Panc1 (cell line): Measurements from ENCODE around the gene PHACTR2. TPM values are rescaled to one million over a fixed set of nuclear protein-coding genes. Genes with fewer than 3 reads are reported as not detected.

Source experiments
- ATAC-seq: fragments of 200-7000 bp; cut with Tn5 transposase; 2 replicates; pipeline ENCODE4 v1.9.1; 2020; ENCODE audit warnings: mild to moderate bottlenecking, moderate library complexity
- BruUV-seq: library from RNA; stranded (reverse); fragments of 400-500 nt; replicated peaks from 2 replicates; lab custom pipeline; 2021; lab: Mats Ljungman, UMichigan
- CTCF ChIA-PET: fragments of 300-600 bp; sonication (Branson Sonifier 250); formaldehyde crosslinking; loops from one replicate; lab custom pipeline; 2022; ENCODE audit warnings: antibody characterized with exemption; lab: Charles Lee
- POLR2A ChIA-PET: fragments of 300-600 bp; sonication (Branson Sonifier 250); formaldehyde crosslinking; loops from one replicate; lab custom pipeline; 2022; ENCODE audit warnings: antibody characterized with exemption; lab: Charles Lee
- DNase-seq: peaks from one replicate; pipeline ENCODE4 v3.0.0-alpha.2; 2010; ENCODE audit warnings: low read depth, low spot score
- H3K27ac ChIP-seq: 2 replicates; pipeline ENCODE4 v1.5.1; 2011; ENCODE audit warnings: mild to moderate bottlenecking, low read length, inconsistent platforms
- H3K27me3 ChIP-seq: fragments of 200-500 bp; sonication (Bioruptor generic); 2 replicates; pipeline ENCODE4 v1.6.0; 2014; ENCODE audit warnings: low read length, inconsistent platforms; ENCODE audit not compliant: control insufficient read depth, insufficient read depth
- H3K36me3 ChIP-seq: fragments of 200-500 bp; sonication (Bioruptor generic); 2 replicates; pipeline ENCODE4 v1.5.1; 2014; ENCODE audit warnings: inconsistent platforms, mild to moderate bottlenecking, low read length, moderate library complexity; ENCODE audit not compliant: control insufficient read depth, insufficient read depth
- H3K4me1 ChIP-seq: 2 replicates; pipeline ENCODE4 v1.5.1; 2011; ENCODE audit warnings: inconsistent platforms, mild to moderate bottlenecking, low read length, moderate library complexity; ENCODE audit not compliant: control insufficient read depth, insufficient read depth
- H3K4me3 ChIP-seq, 2 experiments: 2 replicates each; pipeline ENCODE4 v1.5.1; 2011 to 2012; ENCODE audit warnings: low read depth in 2 of 2, low read length in 2 of 2, mild to moderate bottlenecking in 2 of 2, inconsistent platforms in 1 of 2, moderate library complexity in 1 of 2
- H3K9me3 ChIP-seq: fragments of 200-500 bp; sonication (Bioruptor generic); 2 replicates; pipeline ENCODE4 v1.5.1; 2014; ENCODE audit warnings: low read depth, mild to moderate bottlenecking, inconsistent platforms, low read length, moderate library complexity; ENCODE audit not compliant: control insufficient read depth, insufficient read depth
- POLR2AphosphoS5 ChIP-seq: IDR thresholded peaks from 2 replicates; pipeline ENCODE4 v1.6.1; 2012; ENCODE audit warnings: mild to moderate bottlenecking, low read depth, low read length, moderate library complexity
- SIN3A ChIP-seq: IDR thresholded peaks from 2 replicates; pipeline ENCODE4 v1.6.1; 2012; ENCODE audit warnings: low read depth, mild to moderate bottlenecking, low read length, moderate library complexity, borderline replicate concordance; ENCODE audit not compliant: insufficient read depth
- TCF7L2 ChIP-seq: IDR thresholded peaks from 2 replicates; pipeline ENCODE4 v1.6.1; 2011; ENCODE audit warnings: mild to moderate bottlenecking, low read depth, low read length, inconsistent platforms
- in situ Hi-C: cut with HindIII; loops from 2 replicates; pipeline ENCODE4 v1.10.0; 2016; ENCODE audit warnings: low sequenced_read_pairs, low pct_unique_long_range_greater_than_20kb
- intact Hi-C: fragments of 100-400 bp; cut with micrococcal nuclease; formaldehyde crosslinking; loops from one replicate; pipeline ENCODE4 v1.10.0; 2022; ENCODE audit not compliant: unreplicated experiment
- total RNA-seq: library from RNA; stranded (reverse); gene quantifications from one replicate; pipeline ENCODE4 v1.2.1, GENCODE V29; 2021; ENCODE audit not compliant: unreplicated experiment
- TF ChIP-seq, protein P1 (sequence below), 2 experiments: IDR thresholded peaks; 2 replicates each; pipeline ENCODE4 v1.6.1; 2011 to 2012; ENCODE audit warnings: low read depth in 2 of 2, control low read depth in 1 of 2, low read length in 1 of 2, mild to moderate bottlenecking in 1 of 2, moderate library complexity in 1 of 2; ENCODE audit not compliant: insufficient read depth in 1 of 2
- TF ChIP-seq, protein P2 (sequence below): fragments of 450-650 bp; IDR thresholded peaks from 2 replicates; pipeline ENCODE4 v1.5.1; 2017; ENCODE audit warnings: mild to moderate bottlenecking

The PHACTR2 gene
- total RNA-seq, 1 experiment from 2014 or later: 59.9 TPM

DNA sequence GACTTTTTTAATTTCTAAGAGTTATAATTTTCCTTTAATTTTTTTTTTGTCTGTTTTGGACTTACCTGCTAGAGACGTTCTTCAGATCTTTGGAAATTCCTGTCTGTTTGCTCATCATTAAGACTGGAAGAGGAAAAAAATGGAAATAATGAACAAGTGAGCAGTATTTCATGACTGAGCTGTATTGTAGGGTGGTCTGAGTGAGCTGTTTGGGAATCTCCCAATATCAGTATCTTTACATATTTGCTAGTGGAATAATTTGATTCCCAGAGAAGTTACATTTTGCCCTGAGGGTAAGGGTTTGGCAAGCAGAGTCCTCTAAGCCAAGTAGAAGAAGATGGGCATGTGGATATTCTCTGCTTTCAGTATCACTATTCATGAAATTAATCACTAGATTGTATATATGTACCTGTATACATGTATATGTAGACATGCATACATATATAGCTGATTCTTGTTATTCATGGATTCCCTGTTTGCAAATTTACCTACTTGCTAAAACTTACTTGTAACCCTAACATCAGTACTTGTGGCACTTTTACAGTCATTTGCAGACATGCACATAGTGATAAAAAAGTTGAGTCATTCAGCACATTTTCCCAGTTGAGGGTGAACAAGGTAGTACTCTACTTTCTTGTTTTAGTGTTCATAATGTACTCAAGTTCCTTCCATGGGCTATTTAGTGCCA, 200.0 kb downstream of the PHACTR2 start:
- no peaks in the 10 kb centered on the region for H3K36me3 ChIP-seq

GRCh38 chr6:143878272-143878760, 200.6 kb downstream of the PHACTR2 start:
- in situ Hi-C loops (no loop called here), intact Hi-C loops (no loop called here)
- TF ChIP-seq, protein P1, sequence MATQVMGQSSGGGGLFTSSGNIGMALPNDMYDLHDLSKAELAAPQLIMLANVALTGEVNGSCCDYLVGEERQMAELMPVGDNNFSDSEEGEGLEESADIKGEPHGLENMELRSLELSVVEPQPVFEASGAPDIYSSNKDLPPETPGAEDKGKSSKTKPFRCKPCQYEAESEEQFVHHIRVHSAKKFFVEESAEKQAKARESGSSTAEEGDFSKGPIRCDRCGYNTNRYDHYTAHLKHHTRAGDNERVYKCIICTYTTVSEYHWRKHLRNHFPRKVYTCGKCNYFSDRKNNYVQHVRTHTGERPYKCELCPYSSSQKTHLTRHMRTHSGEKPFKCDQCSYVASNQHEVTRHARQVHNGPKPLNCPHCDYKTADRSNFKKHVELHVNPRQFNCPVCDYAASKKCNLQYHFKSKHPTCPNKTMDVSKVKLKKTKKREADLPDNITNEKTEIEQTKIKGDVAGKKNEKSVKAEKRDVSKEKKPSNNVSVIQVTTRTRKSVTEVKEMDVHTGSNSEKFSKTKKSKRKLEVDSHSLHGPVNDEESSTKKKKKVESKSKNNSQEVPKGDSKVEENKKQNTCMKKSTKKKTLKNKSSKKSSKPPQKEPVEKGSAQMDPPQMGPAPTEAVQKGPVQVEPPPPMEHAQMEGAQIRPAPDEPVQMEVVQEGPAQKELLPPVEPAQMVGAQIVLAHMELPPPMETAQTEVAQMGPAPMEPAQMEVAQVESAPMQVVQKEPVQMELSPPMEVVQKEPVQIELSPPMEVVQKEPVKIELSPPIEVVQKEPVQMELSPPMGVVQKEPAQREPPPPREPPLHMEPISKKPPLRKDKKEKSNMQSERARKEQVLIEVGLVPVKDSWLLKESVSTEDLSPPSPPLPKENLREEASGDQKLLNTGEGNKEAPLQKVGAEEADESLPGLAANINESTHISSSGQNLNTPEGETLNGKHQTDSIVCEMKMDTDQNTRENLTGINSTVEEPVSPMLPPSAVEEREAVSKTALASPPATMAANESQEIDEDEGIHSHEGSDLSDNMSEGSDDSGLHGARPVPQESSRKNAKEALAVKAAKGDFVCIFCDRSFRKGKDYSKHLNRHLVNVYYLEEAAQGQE (IDR thresholded peaks at IDR 0.05; ENCODE audit: insufficient read depth in 1 of 2, low read depth in 2 of 2, low read length in 1 of 2): no peak
- no peak for TF ChIP-seq SIN3A
- TF ChIP-seq, protein P2, sequence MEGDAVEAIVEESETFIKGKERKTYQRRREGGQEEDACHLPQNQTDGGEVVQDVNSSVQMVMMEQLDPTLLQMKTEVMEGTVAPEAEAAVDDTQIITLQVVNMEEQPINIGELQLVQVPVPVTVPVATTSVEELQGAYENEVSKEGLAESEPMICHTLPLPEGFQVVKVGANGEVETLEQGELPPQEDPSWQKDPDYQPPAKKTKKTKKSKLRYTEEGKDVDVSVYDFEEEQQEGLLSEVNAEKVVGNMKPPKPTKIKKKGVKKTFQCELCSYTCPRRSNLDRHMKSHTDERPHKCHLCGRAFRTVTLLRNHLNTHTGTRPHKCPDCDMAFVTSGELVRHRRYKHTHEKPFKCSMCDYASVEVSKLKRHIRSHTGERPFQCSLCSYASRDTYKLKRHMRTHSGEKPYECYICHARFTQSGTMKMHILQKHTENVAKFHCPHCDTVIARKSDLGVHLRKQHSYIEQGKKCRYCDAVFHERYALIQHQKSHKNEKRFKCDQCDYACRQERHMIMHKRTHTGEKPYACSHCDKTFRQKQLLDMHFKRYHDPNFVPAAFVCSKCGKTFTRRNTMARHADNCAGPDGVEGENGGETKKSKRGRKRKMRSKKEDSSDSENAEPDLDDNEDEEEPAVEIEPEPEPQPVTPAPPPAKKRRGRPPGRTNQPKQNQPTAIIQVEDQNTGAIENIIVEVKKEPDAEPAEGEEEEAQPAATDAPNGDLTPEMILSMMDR: no peak
- TF ChIP-seq TCF7L2: no peak
- no peak for TF ChIP-seq POLR2AphosphoS5
- CTCF ChIA-PET: no interaction called here
- H3K4me3 ChIP-seq: no peak overlapping the region
- POLR2A ChIA-PET: no interaction called here
- ATAC-seq (peak; percentile 51; the same call in 1 of the 2 replicates), DNase-seq (no peak)
- H3K9me3 ChIP-seq: 0 out of 2 replicates have a peak, but pooled peaks cover 4% of the 10 kb centered on the region
- H3K4me1 ChIP-seq: no peaks in the 10 kb centered on the region
- H3K36me3 ChIP-seq: no peaks in the 10 kb centered on the region
- no peaks in the 10 kb centered on the region for H3K27me3 ChIP-seq
- no peak overlapping the region for H3K27ac ChIP-seq
- no TSS peak for BruUV-seq

More for the DNA sequence above, 200.0 kb downstream of the PHACTR2 start:
- no peaks in the 10 kb centered on the region for H3K4me1 ChIP-seq
- H3K27ac ChIP-seq: no peak overlapping the region
- DNase-seq: no peak
- H3K9me3 ChIP-seq: 0 out of 2 replicates have a peak, but pooled peaks cover 4% of the 10 kb centered on the region
- POLR2A ChIA-PET: no interaction called here
- ATAC-seq: no peak
- in situ Hi-C loops: no loop called here
- CTCF ChIA-PET: no interaction called here
- BruUV-seq: no TSS peak
- no peaks in the 10 kb centered on the region for H3K27me3 ChIP-seq
- intact Hi-C loops: no loop called here
- TF ChIP-seq TCF7L2 (no peak), POLR2AphosphoS5 (no peak), SIN3A (no peak)
- TF ChIP-seq, protein P2: no peak
- TF ChIP-seq, protein P1 (IDR thresholded peaks at IDR 0.05; ENCODE audit: insufficient read depth in 1 of 2, low read depth in 2 of 2, low read length in 1 of 2): no peak
- H3K4me3 ChIP-seq: no peak overlapping the region
